Measurements from ENCODE around the gene BRIP1.

BRIP1 gene

GRCh38 chr17:61700252-61700651, 163.1 kb downstream of the BRIP1 start:
- TF ChIP-seq TCF4 (CRISPR knock-in tag; IDR thresholded peaks at IDR 0.05; ENCODE audit: borderline replicate concordance) (no peak), SNAI2 (CRISPR knock-in tag; IDR thresholded peaks at IDR 0.05) (no peak), OSR1 (CRISPR knock-in tag; IDR thresholded peaks at IDR 0.05) (no peak), BACH2 (CRISPR knock-in tag; IDR thresholded peaks at IDR 0.05; ENCODE audit: borderline replicate concordance) (no peak), ZC3H10 (CRISPR knock-in tag; IDR thresholded peaks at IDR 0.05) (no peak), PATZ1 (CRISPR knock-in tag; IDR thresholded peaks at IDR 0.05; ENCODE audit: borderline replicate concordance) (no peak), ZNF70 (CRISPR knock-in tag; IDR thresholded peaks at IDR 0.05) (no peak), CSDC2 (CRISPR knock-in tag; IDR thresholded peaks at IDR 0.05) (no peak), ISL1 (CRISPR knock-in tag; IDR thresholded peaks at IDR 0.05) (no peak)
- TF ChIP-seq, protein P1, sequence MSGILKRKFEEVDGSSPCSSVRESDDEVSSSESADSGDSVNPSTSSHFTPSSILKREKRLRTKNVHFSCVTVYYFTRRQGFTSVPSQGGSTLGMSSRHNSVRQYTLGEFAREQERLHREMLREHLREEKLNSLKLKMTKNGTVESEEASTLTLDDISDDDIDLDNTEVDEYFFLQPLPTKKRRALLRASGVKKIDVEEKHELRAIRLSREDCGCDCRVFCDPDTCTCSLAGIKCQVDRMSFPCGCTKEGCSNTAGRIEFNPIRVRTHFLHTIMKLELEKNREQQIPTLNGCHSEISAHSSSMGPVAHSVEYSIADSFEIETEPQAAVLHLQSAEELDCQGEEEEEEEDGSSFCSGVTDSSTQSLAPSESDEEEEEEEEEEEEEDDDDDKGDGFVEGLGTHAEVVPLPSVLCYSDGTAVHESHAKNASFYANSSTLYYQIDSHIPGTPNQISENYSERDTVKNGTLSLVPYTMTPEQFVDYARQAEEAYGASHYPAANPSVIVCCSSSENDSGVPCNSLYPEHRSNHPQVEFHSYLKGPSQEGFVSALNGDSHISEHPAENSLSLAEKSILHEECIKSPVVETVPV (CRISPR knock-in tag; IDR thresholded peaks at IDR 0.05), result no peak
- TF ChIP-seq, protein P2, sequence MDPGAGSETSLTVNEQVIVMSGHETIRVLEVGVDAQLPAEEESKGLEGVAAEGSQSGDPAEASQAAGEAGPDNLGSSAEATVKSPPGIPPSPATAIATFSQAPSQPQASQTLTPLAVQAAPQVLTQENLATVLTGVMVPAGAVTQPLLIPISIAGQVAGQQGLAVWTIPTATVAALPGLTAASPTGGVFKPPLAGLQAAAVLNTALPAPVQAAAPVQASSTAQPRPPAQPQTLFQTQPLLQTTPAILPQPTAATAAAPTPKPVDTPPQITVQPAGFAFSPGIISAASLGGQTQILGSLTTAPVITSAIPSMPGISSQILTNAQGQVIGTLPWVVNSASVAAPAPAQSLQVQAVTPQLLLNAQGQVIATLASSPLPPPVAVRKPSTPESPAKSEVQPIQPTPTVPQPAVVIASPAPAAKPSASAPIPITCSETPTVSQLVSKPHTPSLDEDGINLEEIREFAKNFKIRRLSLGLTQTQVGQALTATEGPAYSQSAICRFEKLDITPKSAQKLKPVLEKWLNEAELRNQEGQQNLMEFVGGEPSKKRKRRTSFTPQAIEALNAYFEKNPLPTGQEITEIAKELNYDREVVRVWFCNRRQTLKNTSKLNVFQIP (CRISPR knock-in tag; IDR thresholded peaks at IDR 0.05; ENCODE audit: borderline replicate concordance, low read depth), result no peak
- TF ChIP-seq, protein P3, sequence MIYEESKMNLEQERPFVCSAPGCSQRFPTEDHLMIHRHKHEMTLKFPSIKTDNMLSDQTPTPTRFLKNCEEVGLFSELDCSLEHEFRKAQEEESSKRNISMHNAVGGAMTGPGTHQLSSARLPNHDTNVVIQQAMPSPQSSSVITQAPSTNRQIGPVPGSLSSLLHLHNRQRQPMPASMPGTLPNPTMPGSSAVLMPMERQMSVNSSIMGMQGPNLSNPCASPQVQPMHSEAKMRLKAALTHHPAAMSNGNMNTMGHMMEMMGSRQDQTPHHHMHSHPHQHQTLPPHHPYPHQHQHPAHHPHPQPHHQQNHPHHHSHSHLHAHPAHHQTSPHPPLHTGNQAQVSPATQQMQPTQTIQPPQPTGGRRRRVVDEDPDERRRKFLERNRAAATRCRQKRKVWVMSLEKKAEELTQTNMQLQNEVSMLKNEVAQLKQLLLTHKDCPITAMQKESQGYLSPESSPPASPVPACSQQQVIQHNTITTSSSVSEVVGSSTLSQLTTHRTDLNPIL (CRISPR knock-in tag; IDR thresholded peaks at IDR 0.05; ENCODE audit: low read depth), result no peak
- no peak for ATAC-seq

- TF ChIP-seq ESRRG (CRISPR knock-in tag; IDR thresholded peaks at IDR 0.05), result no peak
- TF ChIP-seq ZNF8 (CRISPR knock-in tag; IDR thresholded peaks at IDR 0.05), result no peak
- no peak for TF ChIP-seq BACH2 (CRISPR knock-in tag; IDR thresholded peaks at IDR 0.05; ENCODE audit: borderline replicate concordance)
- TF ChIP-seq ZNF565 (CRISPR knock-in tag; conservative IDR thresholded peaks at IDR 0.05; ENCODE audit: low read depth), result no peak
- no peak for TF ChIP-seq ISL1 (CRISPR knock-in tag; IDR thresholded peaks at IDR 0.05)
- TF ChIP-seq, protein P2 (CRISPR knock-in tag; IDR thresholded peaks at IDR 0.05; ENCODE audit: borderline replicate concordance, low read depth), result no peak
- no peak for TF ChIP-seq PPARA (CRISPR knock-in tag; IDR thresholded peaks at IDR 0.05; ENCODE audit: borderline replicate concordance)
- no peak for ATAC-seq
Measured at GRCh38 chr17:61699694-61700093, 163.6 kb downstream of the BRIP1 start.

DNA sequence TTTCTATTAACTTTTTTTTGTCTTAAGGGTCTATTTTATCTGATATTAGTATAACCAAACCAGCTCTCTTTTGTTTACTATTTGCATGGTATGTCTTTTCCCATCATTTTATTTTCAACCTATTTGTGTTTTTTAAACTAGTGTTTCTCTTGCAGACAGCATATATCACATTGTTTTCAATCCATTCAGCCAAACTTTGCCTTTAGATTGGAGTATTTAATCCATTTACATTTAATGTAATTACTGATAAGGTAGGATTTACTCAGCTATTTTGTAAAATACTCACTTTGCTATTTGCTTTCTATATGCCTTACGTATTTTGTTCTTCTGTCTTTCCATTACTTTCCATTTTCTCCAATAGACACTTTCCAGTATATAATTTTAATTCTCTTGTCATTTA, 164.3 kb downstream of the BRIP1 start:
- ATAC-seq, result no peak
- TF ChIP-seq PPARA (CRISPR knock-in tag; IDR thresholded peaks at IDR 0.05; ENCODE audit: borderline replicate concordance), result no peak
- no peak for TF ChIP-seq ZFP30 (CRISPR knock-in tag; IDR thresholded peaks at IDR 0.05)
- TF ChIP-seq ARNTL (CRISPR knock-in tag; IDR thresholded peaks at IDR 0.05; ENCODE audit: borderline replicate concordance, low read depth), result no peak
- TF ChIP-seq, protein P3 (CRISPR knock-in tag; IDR thresholded peaks at IDR 0.05; ENCODE audit: low read depth), result no peak
- TF ChIP-seq GLIS3 (CRISPR knock-in tag; IDR thresholded peaks at IDR 0.05), result no peak
- TF ChIP-seq TCF4 (CRISPR knock-in tag; IDR thresholded peaks at IDR 0.05; ENCODE audit: borderline replicate concordance), result no peak
- TF ChIP-seq TSHZ2 (CRISPR knock-in tag; IDR thresholded peaks at IDR 0.05), result no peak
- TF ChIP-seq, protein P2 (CRISPR knock-in tag; IDR thresholded peaks at IDR 0.05; ENCODE audit: borderline replicate concordance, low read depth), result no peak
- TF ChIP-seq TOX (CRISPR knock-in tag; IDR thresholded peaks at IDR 0.05; ENCODE audit: borderline replicate concordance), result no peak
- no peak for TF ChIP-seq RARB (CRISPR knock-in tag; IDR thresholded peaks at IDR 0.05)
- no peak for TF ChIP-seq CSDC2 (CRISPR knock-in tag; IDR thresholded peaks at IDR 0.05)
- no peak for TF ChIP-seq ESRRG (CRISPR knock-in tag; IDR thresholded peaks at IDR 0.05)
- TF ChIP-seq, protein P1 (CRISPR knock-in tag; IDR thresholded peaks at IDR 0.05), result no peak
- TF ChIP-seq ZNF8 (CRISPR knock-in tag; IDR thresholded peaks at IDR 0.05), result no peak

All from SK-N-SH treated with all-trans-retinoic acid at 6 μM for 48 hours (cell line).